Common myeloid progenitor, CD34-positive (primary cell): ENCODE measurements around the gene HMG20B.

Experiments used
- CTCF ChIA-PET: fragments of 350-600 bp; sonication (Branson Sonifier 250); formaldehyde crosslinking; loops from one replicate; lab custom pipeline; 2021; ENCODE audit warnings: antibody characterized with exemption; lab: Charles Lee
- POLR2A ChIA-PET: fragments of 350-600 bp; sonication (Branson Sonifier 250); formaldehyde crosslinking; loops from one replicate; lab custom pipeline; 2021; ENCODE audit warnings: antibody characterized with exemption; lab: Charles Lee
- DNase-seq, 3 donors: peaks; one replicate each; pipeline versions ENCODE4 v3.0.0 to v3.0.0-alpha.2; 2013
- H3K27ac ChIP-seq, 2 experiments: 1 replicate in 1 of 2; 2 replicates in 1 of 2; pipeline ENCODE4 v1.7.0; 2013; ENCODE audit warnings: inconsistent platforms in 2 of 2, low read length in 2 of 2, mild to moderate bottlenecking in 2 of 2, low read depth in 1 of 2, moderate library complexity in 1 of 2; ENCODE audit not compliant: severe bottlenecking in 2 of 2, insufficient read depth in 1 of 2, poor library complexity in 1 of 2
- H3K27me3 ChIP-seq, 5 experiments: replicated peaks in 2 of 5; 1 replicate in 3 of 5; 2 replicates in 2 of 5; pipeline versions ENCODE4 v1.6.1 to v1.7.0; 2013; ENCODE audit warnings: low read length in 4 of 5, mild to moderate bottlenecking in 2 of 5, moderate library complexity in 2 of 5, inconsistent platforms in 1 of 5; ENCODE audit not compliant: insufficient read depth in 5 of 5, control insufficient read depth in 4 of 5
- H3K36me3 ChIP-seq, 4 experiments: 1 replicate in 2 of 4; 2 replicates in 2 of 4; pipeline versions ENCODE4 v1.6.1 to v1.7.0; 2013; ENCODE audit warnings: low read length in 3 of 4, control low read depth in 1 of 4, mild to moderate bottlenecking in 1 of 4; ENCODE audit not compliant: control insufficient read depth in 4 of 4, insufficient read depth in 4 of 4
- H3K4me1 ChIP-seq, 4 experiments: 1 replicate in 3 of 4; 2 replicates in 1 of 4; pipeline versions ENCODE4 v1.6.1 to v1.7.1; 2013; ENCODE audit warnings: low read length in 3 of 4, mild to moderate bottlenecking in 3 of 4, control low read depth in 1 of 4, inconsistent platforms in 1 of 4, moderate library complexity in 1 of 4; ENCODE audit not compliant: control insufficient read depth in 4 of 4, insufficient read depth in 4 of 4; ENCODE audit errors: control extremely low read depth in 1 of 4
- H3K4me3 ChIP-seq, 7 experiments: 1 replicate in 4 of 7; 2 replicates in 3 of 7; pipeline versions ENCODE4 v1.5.1 to v1.7.0; 2013; ENCODE audit warnings: mild to moderate bottlenecking in 7 of 7, low read length in 6 of 7, moderate library complexity in 6 of 7, inconsistent platforms in 2 of 7, low read depth in 2 of 7, control low read depth in 1 of 7; ENCODE audit not compliant: insufficient read depth in 4 of 7, control insufficient read depth in 1 of 7; ENCODE audit errors: extremely low read depth in 1 of 7
- H3K9me3 ChIP-seq, 5 experiments: 1 replicate in 4 of 5; 2 replicates in 1 of 5; pipeline versions ENCODE4 v1.6.1 to v1.7.1; 2013; ENCODE audit warnings: low read length in 4 of 5, mild to moderate bottlenecking in 2 of 5, inconsistent platforms in 1 of 5, low read depth in 1 of 5, moderate library complexity in 1 of 5; ENCODE audit not compliant: control insufficient read depth in 4 of 5, insufficient read depth in 2 of 5; ENCODE audit errors: control extremely low read depth in 1 of 5
- WGBS: methylation state at CpG from one replicate; pipeline ENCODE4 v1.1.5; 2013; ENCODE audit not compliant: insufficient coverage; 5-methylcytosine and 5-hydroxymethylcytosine counted together

The HMG20B gene

GRCh38 chr19:3621689-3622088, 48.9 kb downstream of the HMG20B start:
- Histone ChIP-seq H3K36me3 (peaks cover 0 to 42% (median 30%) of the 10 kb centered on the region in 4 experiments), H3K9me3 (no peaks in the 10 kb centered on the region), H3K4me1 (peaks cover 5 to 42% (median 38%) of the 10 kb centered on the region in 4 experiments), H3K27me3 (no peaks in the 10 kb centered on the region), H3K27ac (no peak overlapping the region), H3K4me3 (no peak overlapping the region)
- DNase-seq = no peak
- ChIA-PET CTCF (interaction anchor here (1.7 to 8.5 kb wide), 2 partner anchors 34 to 77 kb away, joined by 5 to 91 read pairs; partner anchors contain the start of gene GIPC3), POLR2A (no interaction called here)
- WGBS = 97% methylated on average over 15 of the region's 15 CpGs

GRCh38 chr19:3622224-3622623, 49.5 kb downstream of the HMG20B start:
- 89% methylated on average over 9 of the region's 12 CpGs for WGBS
- POLR2A ChIA-PET = interaction anchor here (0.6 kb wide), 1 partner anchor 1167 kb away, joined by 4 read pairs; no protein-coding TSS in a partner anchor
- Histone ChIP-seq H3K4me3 (no peak overlapping the region), H3K27me3 (no peaks in the 10 kb centered on the region), H3K4me1 (peaks cover 5 to 37% (median 35%) of the 10 kb centered on the region in 4 experiments), H3K27ac (no peak overlapping the region), H3K9me3 (no peaks in the 10 kb centered on the region), H3K36me3 (peaks cover 0 to 42% (median 30%) of the 10 kb centered on the region in 4 experiments)
- DNase-seq = no peak
- CTCF ChIA-PET = interaction anchor here (1.7 to 8.5 kb wide), 2 partner anchors 34 to 78 kb away, joined by 5 to 91 read pairs; partner anchors contain the start of gene GIPC3

- no peak overlapping the region for H3K4me3 ChIP-seq
- H3K4me1 ChIP-seq = peaks cover 5 to 24% (median 20%) of the 10 kb centered on the region in 4 experiments
- ChIA-PET POLR2A (no interaction called here), CTCF (interaction anchor here (2.7 kb wide), 1 partner anchor 38 kb away, joined by 13 read pairs; the partner anchor contains the start of gene GIPC3)
- H3K27ac ChIP-seq = no peak overlapping the region
- H3K9me3 ChIP-seq = no peaks in the 10 kb centered on the region
- DNase-seq = no peak
- H3K27me3 ChIP-seq = no peaks in the 10 kb centered on the region
- 97% methylated on average over 31 of the region's 34 CpGs for WGBS
- peaks cover 0 to 42% (median 30%) of the 10 kb centered on the region in 4 experiments for H3K36me3 ChIP-seq
These were observed 51.0 kb downstream of the HMG20B start for GRCh38 chr19:3623716-3624115.

GRCh38 chr19:3625996-3626472, 53.3 kb downstream of the HMG20B start:
- no peak for DNase-seq
- ChIA-PET POLR2A (no interaction called here), CTCF (interaction anchor here (1.3 to 2.7 kb wide), 2 partner anchors 33 to 40 kb away, joined by 4 to 13 read pairs; partner anchors contain the start of gene GIPC3)
- Histone ChIP-seq H3K4me3 (peak overlapping the region; percentile 82 to 100 (median 94)), H3K4me1 (peaks cover 5 to 23% (median 20%) of the 10 kb centered on the region in 4 experiments), H3K27ac (peak overlapping the region; percentile 87 to 92), H3K36me3 (peaks cover 0 to 24% (median 16%) of the 10 kb centered on the region in 4 experiments), H3K27me3 (no peaks in the 10 kb centered on the region), H3K9me3 (no peaks in the 10 kb centered on the region)
- WGBS = 2% methylated on average over 21 of the region's 21 CpGs

GRCh38 chr19:3626473-3627350, 54.0 kb downstream of the HMG20B start, which contains the start of gene CACTIN:
CACTIN (minus strand) TSS chr19:3626790; CDS start chr19:3626762, 28 bp downstream.
- ChIA-PET CTCF (interaction anchor here (0.7 kb wide), 1 partner anchor 86 kb away, joined by 3 read pairs; no protein-coding TSS in a partner anchor), POLR2A (no interaction called here)
- peaks cover 5 to 23% (median 20%) of the 10 kb centered on the region in 4 experiments for H3K4me1 ChIP-seq
- peaks cover 0 to 25% (median 12%) of the 10 kb centered on the region in 4 experiments for H3K36me3 ChIP-seq
- peak within 1 kb of the TSS; percentile 82 to 100 (median 94) for H3K4me3 ChIP-seq
- H3K9me3 ChIP-seq = no peaks in the 10 kb centered on the region
- peak; percentile 98 to 99 (median 99) for DNase-seq
- no peaks in the 10 kb centered on the region for H3K27me3 ChIP-seq
- peak within 1 kb of the TSS; percentile 87 to 92 for H3K27ac ChIP-seq
- 0% methylated on average over 77 of the region's 80 CpGs for WGBS

- H3K9me3 ChIP-seq = no peaks in the 10 kb centered on the region
- H3K4me3 ChIP-seq = peak overlapping the region in 3 of 7 experiments; percentile 32 to 100 (median 99)
- WGBS = 79% methylated on average over 2 of the region's 7 CpGs
- no peaks in the 10 kb centered on the region for H3K27me3 ChIP-seq
- H3K4me1 ChIP-seq = peaks cover 5 to 23% (median 20%) of the 10 kb centered on the region in 4 experiments
- POLR2A ChIA-PET = no interaction called here
- no peak overlapping the region for H3K27ac ChIP-seq
- peaks cover 0 to 24% (median 12%) of the 10 kb centered on the region in 4 experiments for H3K36me3 ChIP-seq
- CTCF ChIA-PET = interaction anchor here (0.7 kb wide), 1 partner anchor 85 kb away, joined by 3 read pairs; no protein-coding TSS in a partner anchor
- DNase-seq = no peak
These were observed 54.6 kb downstream of the HMG20B start for GRCh38 chr19:3627351-3627723.
